Mesothelial cell of epicardium (in vitro differentiated cells): ENCODE measurements around the gene RBM33. TPM values are rescaled to one million over a fixed set of nuclear protein-coding genes. Genes with fewer than 3 reads are reported as not detected.

Experiments
- DNase-seq, 2 experiments: peaks; one replicate each; pipeline ENCODE4 v3.0.0; 2021; ENCODE audit warnings: low spot score in 2 of 2; ENCODE audit not compliant: unreplicated experiment in 2 of 2
- H3K27ac Mint-ChIP-seq: 2 replicates; pipeline ENCODE4 v1.8.0; 2021; ENCODE audit warnings: mixed read lengths
- H3K27me3 Mint-ChIP-seq: 2 replicates; pipeline ENCODE4 v1.8.0; 2021; ENCODE audit warnings: low read depth, mixed read lengths
- H3K36me3 Mint-ChIP-seq: 2 replicates; pipeline ENCODE4 v1.8.0; 2021; ENCODE audit warnings: mixed read lengths
- H3K4me1 Mint-ChIP-seq: 2 replicates; pipeline ENCODE4 v1.8.0; 2021; ENCODE audit warnings: mixed read lengths
- H3K4me3 Mint-ChIP-seq: 2 replicates; pipeline ENCODE4 v1.8.0; 2021; ENCODE audit warnings: mild to moderate bottlenecking, moderate library complexity, mixed read lengths
- H3K9me3 Mint-ChIP-seq: 2 replicates; pipeline ENCODE4 v1.8.0; 2021; ENCODE audit warnings: mixed read lengths
- CTCF ChIP-seq: fragments of 200-600 bp; sonication (generic); IDR thresholded peaks from one replicate; pipeline ENCODE4 v1.5.0; 2021; ENCODE audit warnings: antibody characterized with exemption; ENCODE audit not compliant: unreplicated experiment
- total RNA-seq: library from RNA; stranded (reverse); gene quantifications from 3 replicates; pipeline ENCODE4 v1.2.1, GENCODE V29; 2021

Gene RBM33
- total RNA-seq, 1 donor from 2014 or later = 83.4 TPM

- H3K4me1 Mint-ChIP-seq = peaks cover 25% of the 10 kb centered on the region
- no peak overlapping the region for H3K4me3 Mint-ChIP-seq
- no peak for DNase-seq
- TF ChIP-seq CTCF = no peak
- peaks cover 17% of the 10 kb centered on the region for H3K36me3 Mint-ChIP-seq
- H3K27me3 Mint-ChIP-seq = no peaks in the 10 kb centered on the region
- peaks cover 3% of the 10 kb centered on the region for H3K9me3 Mint-ChIP-seq
- H3K27ac Mint-ChIP-seq = peak overlapping the region; percentile 68
These were observed 108.4 kb downstream of the RBM33 start for GRCh38 chr7:155752756-155753445.

DNA sequence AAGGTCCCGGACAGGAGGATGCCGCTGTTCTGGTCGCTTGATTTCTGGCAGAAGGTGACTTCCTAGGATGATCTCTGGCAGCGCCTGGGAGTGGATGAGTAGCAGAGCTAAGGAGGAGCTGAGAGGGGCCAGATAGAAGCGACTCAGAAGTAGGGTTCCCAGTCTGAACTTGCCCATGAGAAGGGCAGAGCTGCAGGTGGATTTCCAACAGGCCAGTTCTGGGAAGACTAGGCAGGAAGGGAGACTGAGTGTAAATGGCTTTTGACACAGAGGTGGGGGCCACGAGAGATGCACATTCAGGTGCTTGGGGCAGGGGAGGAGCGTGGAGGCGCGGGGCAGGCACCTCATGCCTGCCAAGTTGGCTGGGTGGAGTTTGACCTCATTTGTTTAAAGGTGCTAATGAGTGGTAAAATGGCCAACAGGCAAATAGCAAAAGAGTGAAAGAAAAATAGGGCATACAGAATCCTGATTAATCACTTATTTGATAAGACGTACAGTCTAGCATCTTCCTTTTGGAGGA is 109.0 kb downstream of the RBM33 start:
- Mint-ChIP-seq H3K4me3 (no peak overlapping the region), H3K36me3 (peaks cover 17% of the 10 kb centered on the region), H3K4me1 (peaks cover 25% of the 10 kb centered on the region), H3K27ac (peak overlapping the region; percentile 68), H3K9me3 (peaks cover 3% of the 10 kb centered on the region), H3K27me3 (no peaks in the 10 kb centered on the region)
- no peak for DNase-seq
- TF ChIP-seq CTCF = no peak

DNA sequence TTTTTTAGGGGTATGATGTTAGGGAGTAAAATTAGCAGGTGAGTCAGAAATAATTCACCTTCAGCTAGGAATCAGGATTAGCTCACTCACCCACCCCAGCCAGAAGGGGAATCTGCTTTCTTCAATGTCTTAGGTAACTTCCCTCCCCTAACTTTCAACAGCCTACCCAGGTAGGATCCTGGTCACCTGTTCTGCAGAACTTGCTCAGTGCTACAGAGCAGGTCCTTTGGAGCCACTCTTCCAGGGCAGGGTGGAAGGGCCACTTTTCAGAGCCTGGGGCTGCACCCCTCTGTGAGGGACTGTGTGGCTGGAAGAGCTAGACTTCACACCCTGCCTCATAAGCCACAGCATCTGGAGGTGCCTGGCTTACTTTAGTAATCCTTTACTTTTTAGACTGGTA is 109.7 kb downstream of the RBM33 start:
- Mint-ChIP-seq H3K36me3 (peaks cover 20% of the 10 kb centered on the region), H3K27ac (no peak overlapping the region), H3K4me1 (peaks cover 25% of the 10 kb centered on the region), H3K4me3 (no peak overlapping the region), H3K9me3 (peaks cover 3% of the 10 kb centered on the region), H3K27me3 (no peaks in the 10 kb centered on the region)
- TF ChIP-seq CTCF = no peak
- DNase-seq = no peak

- H3K4me1 Mint-ChIP-seq = peaks cover 25% of the 10 kb centered on the region
- TF ChIP-seq CTCF = no peak
- DNase-seq = no peak
- peaks cover 3% of the 10 kb centered on the region for H3K9me3 Mint-ChIP-seq
- H3K4me3 Mint-ChIP-seq = no peak overlapping the region
- no peaks in the 10 kb centered on the region for H3K27me3 Mint-ChIP-seq
- peaks cover 24% of the 10 kb centered on the region for H3K36me3 Mint-ChIP-seq
- H3K27ac Mint-ChIP-seq = peak overlapping the region; percentile 9
These were observed 110.6 kb downstream of the RBM33 start for GRCh38 chr7:155755026-155755425.

DNA sequence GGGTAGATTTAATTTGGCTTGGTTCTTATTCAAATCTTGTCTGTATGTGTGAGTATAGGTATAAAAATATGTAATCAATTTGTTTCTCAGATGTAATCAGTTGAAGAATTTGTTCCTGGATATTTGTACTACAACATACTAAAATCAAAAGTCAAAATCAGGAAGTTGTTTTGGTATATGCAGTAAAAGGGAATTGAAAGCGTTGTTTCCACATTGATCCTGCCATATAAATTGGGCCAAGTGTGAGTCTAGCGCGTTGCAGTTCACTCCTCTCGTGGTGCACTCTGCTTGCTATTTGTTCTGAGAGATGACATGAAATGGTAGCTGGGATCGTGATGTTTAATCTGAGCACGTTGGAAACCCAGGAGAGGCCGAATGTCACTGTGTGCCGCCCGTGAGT is 111.9 kb downstream of the RBM33 start:
- DNase-seq = no peak
- peaks cover 25% of the 10 kb centered on the region for H3K4me1 Mint-ChIP-seq
- TF ChIP-seq CTCF = no peak
- no peak overlapping the region for H3K4me3 Mint-ChIP-seq
- H3K36me3 Mint-ChIP-seq = peaks cover 34% of the 10 kb centered on the region
- peaks cover 3% of the 10 kb centered on the region for H3K9me3 Mint-ChIP-seq
- no peaks in the 10 kb centered on the region for H3K27me3 Mint-ChIP-seq
- no peak overlapping the region for H3K27ac Mint-ChIP-seq
